ENCODE measurements around the gene RBM11. TPM values are rescaled to one million over a fixed set of nuclear protein-coding genes. Genes with fewer than 3 reads are reported as not detected.

RBM11 gene
- total and polyA plus RNA-seq, 2 donors (not counting 3 experiments of a cell fraction or from before 2014, with no cell fraction given), result not detected

- DNase-seq (ENCODE audit: low read depth, low spot score), result no peak
- ChIA-PET POLR2A (no interaction called here), CTCF (interaction anchor here (1.4 to 1.9 kb wide), 2 partner anchors 16 to 513 kb away, joined by 5 to 7 read pairs; no protein-coding TSS in a partner anchor)
- Histone ChIP-seq H3K4me1 (ENCODE audit: control insufficient read depth, extremely low read depth, insufficient read depth, low read length) (no peaks in the 10 kb centered on the region), H3K27me3 (ENCODE audit: control insufficient read depth in 2 of 2, insufficient read depth in 2 of 2, low read length in 2 of 2) (no peaks in the 10 kb centered on the region), H3K36me3 (ENCODE audit: control insufficient read depth in 2 of 2, extremely low read depth in 1 of 2, insufficient read depth in 2 of 2, low read length in 2 of 2) (no peaks in the 10 kb centered on the region), H3K79me2 (ENCODE audit: control insufficient read depth, insufficient read depth, low read length) (no peaks in the 10 kb centered on the region), H3K9ac (replicated peaks; ENCODE audit: extremely low read depth, insufficient read depth, low read length) (no peak overlapping the region), H4K20me1 (replicated peaks; ENCODE audit: control insufficient read depth, extremely low read depth, insufficient read depth, low read length) (no peaks in the 10 kb centered on the region), H3K4me2 (ENCODE audit: insufficient read depth, low read length) (no peak overlapping the region), H3K9me1 (replicated peaks; ENCODE audit: control insufficient read depth, extremely low read depth, insufficient read depth, low read length) (no peaks in the 10 kb centered on the region), H3K27ac (ENCODE audit: insufficient read depth, low read depth, low read length) (no peak overlapping the region), H3K9me3 (replicated peaks; ENCODE audit: control insufficient read depth, insufficient read depth, low read length) (no peaks in the 10 kb centered on the region), H3K4me3 (replicated peaks in 1 of 3; ENCODE audit: insufficient read depth in 1 of 3, low read depth in 1 of 3, low read length in 3 of 3) (no peak overlapping the region), H2AFZ (ENCODE audit: low read depth, low read length) (no peak overlapping the region)
- FAIRE-seq, result no peak
- intact Hi-C loops (cut with micrococcal nuclease) (no loop called here), dilution Hi-C loops (cut with MboI; ENCODE audit: extremely low pct_ligation_motif_present, low sequenced_read_pairs) (no loop called here)
- TF ChIP-seq FOS (IDR thresholded peaks at IDR 0.05; ENCODE audit: borderline replicate concordance, insufficient read depth, low read length) (no peak), CTCF (IDR thresholded peaks at IDR 0.05; ENCODE audit: extremely low read depth in 1 of 2, insufficient read depth in 1 of 2, low read depth in 1 of 2, low read length in 2 of 2) (no peak), MYC (IDR thresholded peaks at IDR 0.05; ENCODE audit: low read depth, low read length) (no peak), POLR2A (IDR thresholded peaks at IDR 0.05; ENCODE audit: low read depth, low read length) (no peak), MAX (IDR thresholded peaks at IDR 0.05; ENCODE audit: insufficient read depth, insufficient read length) (no peak), JUN (IDR thresholded peaks at IDR 0.05; ENCODE audit: borderline replicate concordance, insufficient read depth, insufficient read length, low read depth) (no peak), POLR2AphosphoS5 (IDR thresholded peaks at IDR 0.05; ENCODE audit: insufficient read depth, low read depth, low read length) (no peak), EZH2 (IDR thresholded peaks at IDR 0.05; ENCODE audit: borderline replicate concordance, low read depth, low read length, severe bottlenecking) (no peak), GATA2 (IDR thresholded peaks at IDR 0.05; ENCODE audit: insufficient read depth, insufficient read length, low read depth, low read length) (no peak)
- no TSS peak for BruUV-seq (replicated peaks)
Measured at GRCh38 chr21:14260174-14260764, 44.3 kb downstream of the RBM11 start.
